Measurements from ENCODE around the gene ARRDC4. TPM values are rescaled to one million over a fixed set of nuclear protein-coding genes. Genes with fewer than 3 reads are reported as not detected.

ARRDC4 gene
- total and polyA plus RNA-seq, 9 of the 15 experiments (the other 6 are each of a cell fraction or from before 2014, with no cell fraction given) = 4.3 to 16.1 (median 14.4) TPM

DNA sequence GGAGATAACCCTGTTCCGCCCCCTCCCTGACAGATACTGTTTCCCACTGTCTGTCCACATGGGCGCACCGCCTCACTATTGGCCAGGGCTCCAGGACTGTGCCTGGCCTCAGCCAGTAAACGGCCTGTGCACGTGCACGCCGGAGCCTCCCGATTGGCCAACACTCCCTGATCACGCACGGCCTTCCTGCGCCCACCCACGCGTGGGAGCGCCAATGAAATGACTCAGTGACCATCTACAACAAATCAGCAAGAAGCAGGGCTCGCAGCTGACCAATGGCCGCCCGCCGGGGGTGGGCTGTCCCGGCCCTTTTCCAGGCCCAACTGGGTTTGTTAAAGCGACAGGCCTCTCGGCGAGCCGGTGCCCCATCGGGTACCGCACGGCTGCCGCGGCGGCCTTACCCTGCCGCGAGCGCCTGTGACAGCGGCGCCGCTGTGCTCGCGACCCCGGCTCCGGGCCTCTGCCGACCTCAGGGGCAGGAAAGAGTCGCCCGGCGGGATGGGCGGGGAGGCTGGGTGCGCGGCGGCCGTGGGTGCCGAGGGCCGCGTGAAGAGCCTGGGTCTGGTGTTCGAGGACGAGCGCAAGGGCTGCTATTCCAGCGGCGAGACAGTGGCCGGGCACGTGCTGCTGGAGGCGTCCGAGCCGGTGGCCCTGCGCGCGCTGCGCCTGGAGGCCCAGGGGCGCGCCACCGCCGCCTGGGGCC lies at the start of gene ARRDC4 (continued):
- TF ChIP-seq, protein P1, sequence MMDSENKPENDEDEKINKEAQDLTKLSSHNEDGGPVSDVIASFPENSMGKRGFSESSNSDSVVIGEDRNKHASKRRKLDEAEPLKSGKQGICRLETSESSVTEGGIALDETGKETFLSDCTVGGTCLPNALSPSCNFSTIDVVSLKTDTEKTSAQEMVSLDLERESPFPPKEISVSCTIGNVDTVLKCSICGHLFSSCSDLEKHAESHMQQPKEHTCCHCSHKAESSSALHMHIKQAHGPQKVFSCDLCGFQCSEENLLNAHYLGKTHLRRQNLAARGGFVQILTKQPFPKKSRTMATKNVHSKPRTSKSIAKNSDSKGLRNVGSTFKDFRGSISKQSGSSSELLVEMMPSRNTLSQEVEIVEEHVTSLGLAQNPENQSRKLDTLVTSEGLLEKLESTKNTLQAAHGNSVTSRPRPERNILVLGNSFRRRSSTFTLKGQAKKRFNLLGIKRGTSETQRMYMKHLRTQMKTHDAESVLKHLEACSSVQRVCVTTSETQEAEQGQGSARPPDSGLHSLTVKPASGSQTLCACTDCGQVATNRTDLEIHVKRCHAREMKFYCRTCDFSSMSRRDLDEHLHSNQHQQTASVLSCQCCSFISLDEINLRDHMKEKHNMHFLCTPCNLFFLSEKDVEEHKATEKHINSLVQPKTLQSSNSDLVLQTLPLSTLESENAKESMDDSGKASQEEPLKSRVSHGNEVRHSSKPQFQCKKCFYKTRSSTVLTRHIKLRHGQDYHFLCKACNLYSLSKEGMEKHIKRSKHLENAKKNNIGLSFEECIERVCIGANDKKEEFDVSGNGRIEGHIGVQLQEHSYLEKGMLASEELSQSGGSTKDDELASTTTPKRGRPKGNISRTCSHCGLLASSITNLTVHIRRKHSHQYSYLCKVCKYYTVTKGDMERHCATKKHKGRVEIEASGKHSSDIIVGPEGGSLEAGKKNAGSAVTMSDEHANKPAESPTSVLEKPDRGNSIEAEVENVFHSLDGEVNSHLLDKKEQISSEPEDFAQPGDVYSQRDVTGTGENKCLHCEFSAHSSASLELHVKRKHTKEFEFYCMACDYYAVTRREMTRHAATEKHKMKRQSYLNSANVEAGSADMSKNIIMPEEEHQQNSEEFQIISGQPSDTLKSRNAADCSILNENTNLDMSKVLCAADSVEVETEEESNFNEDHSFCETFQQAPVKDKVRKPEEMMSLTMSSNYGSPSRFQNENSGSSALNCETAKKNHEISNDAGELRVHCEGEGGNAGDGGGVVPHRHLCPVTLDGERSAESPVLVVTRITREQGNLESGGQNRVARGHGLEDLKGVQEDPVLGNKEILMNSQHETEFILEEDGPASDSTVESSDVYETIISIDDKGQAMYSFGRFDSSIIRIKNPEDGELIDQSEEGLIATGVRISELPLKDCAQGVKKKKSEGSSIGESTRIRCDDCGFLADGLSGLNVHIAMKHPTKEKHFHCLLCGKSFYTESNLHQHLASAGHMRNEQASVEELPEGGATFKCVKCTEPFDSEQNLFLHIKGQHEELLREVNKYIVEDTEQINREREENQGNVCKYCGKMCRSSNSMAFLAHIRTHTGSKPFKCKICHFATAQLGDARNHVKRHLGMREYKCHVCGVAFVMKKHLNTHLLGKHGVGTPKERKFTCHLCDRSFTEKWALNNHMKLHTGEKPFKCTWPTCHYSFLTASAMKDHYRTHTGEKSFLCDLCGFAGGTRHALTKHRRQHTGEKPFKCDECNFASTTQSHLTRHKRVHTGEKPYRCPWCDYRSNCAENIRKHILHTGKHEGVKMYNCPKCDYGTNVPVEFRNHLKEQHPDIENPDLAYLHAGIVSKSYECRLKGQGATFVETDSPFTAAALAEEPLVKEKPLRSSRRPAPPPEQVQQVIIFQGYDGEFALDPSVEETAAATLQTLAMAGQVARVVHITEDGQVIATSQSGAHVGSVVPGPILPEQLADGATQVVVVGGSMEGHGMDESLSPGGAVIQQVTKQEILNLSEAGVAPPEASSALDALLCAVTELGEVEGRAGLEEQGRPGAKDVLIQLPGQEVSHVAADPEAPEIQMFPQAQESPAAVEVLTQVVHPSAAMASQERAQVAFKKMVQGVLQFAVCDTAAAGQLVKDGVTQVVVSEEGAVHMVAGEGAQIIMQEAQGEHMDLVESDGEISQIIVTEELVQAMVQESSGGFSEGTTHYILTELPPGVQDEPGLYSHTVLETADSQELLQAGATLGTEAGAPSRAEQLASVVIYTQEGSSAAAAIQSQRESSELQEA (IDR thresholded peaks at IDR 0.05; ENCODE audit: low read depth) = no peak
- TF ChIP-seq MTA3 (IDR thresholded peaks at IDR 0.05; ENCODE audit: borderline replicate concordance) = peak; percentile 85; the same call in 1 of the 2 replicates
- TF ChIP-seq, protein P2, sequence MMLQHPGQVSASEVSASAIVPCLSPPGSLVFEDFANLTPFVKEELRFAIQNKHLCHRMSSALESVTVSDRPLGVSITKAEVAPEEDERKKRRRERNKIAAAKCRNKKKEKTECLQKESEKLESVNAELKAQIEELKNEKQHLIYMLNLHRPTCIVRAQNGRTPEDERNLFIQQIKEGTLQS (IDR thresholded peaks at IDR 0.05) = peak; percentile 87
- TF ChIP-seq, protein P2 (CRISPR knock-in tag; conservative IDR thresholded peaks at IDR 0.05) = peak; percentile 51; the same call in 1 of the 2 replicates
- no peak for TF ChIP-seq ELF1 (tag; IDR thresholded peaks at IDR 0.05)
- TF ChIP-seq, protein P3, sequence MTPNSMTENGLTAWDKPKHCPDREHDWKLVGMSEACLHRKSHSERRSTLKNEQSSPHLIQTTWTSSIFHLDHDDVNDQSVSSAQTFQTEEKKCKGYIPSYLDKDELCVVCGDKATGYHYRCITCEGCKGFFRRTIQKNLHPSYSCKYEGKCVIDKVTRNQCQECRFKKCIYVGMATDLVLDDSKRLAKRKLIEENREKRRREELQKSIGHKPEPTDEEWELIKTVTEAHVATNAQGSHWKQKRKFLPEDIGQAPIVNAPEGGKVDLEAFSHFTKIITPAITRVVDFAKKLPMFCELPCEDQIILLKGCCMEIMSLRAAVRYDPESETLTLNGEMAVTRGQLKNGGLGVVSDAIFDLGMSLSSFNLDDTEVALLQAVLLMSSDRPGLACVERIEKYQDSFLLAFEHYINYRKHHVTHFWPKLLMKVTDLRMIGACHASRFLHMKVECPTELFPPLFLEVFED (CRISPR knock-in tag; conservative IDR thresholded peaks at IDR 0.05) = no peak
- no peak for TF ChIP-seq MYBL2 (IDR thresholded peaks at IDR 0.05; ENCODE audit: low read depth)
- no peak for TF ChIP-seq MYBL2 (CRISPR knock-in tag; IDR thresholded peaks at IDR 0.05; ENCODE audit: borderline replicate concordance)
- TF ChIP-seq, protein P4, sequence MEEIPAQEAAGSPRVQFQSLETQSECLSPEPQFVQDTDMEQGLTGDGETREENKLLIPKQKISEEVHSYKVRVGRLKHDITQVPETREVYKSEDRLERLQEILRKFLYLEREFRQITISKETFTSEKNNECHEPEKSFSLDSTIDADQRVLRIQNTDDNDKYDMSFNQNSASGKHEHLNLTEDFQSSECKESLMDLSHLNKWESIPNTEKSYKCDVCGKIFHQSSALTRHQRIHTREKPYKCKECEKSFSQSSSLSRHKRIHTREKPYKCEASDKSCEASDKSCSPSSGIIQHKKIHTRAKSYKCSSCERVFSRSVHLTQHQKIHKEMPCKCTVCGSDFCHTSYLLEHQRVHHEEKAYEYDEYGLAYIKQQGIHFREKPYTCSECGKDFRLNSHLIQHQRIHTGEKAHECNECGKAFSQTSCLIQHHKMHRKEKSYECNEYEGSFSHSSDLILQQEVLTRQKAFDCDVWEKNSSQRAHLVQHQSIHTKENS (CRISPR knock-in tag; IDR thresholded peaks at IDR 0.05) = no peak
- no peak; the same call in 1 of the 2 replicates for TF ChIP-seq RAD51 (IDR thresholded peaks at IDR 0.05; ENCODE audit: borderline replicate concordance, low read depth)
- TF ChIP-seq NR2F6 (CRISPR knock-in tag; IDR thresholded peaks at IDR 0.05) = no peak
- no peak for TF ChIP-seq PRMT5 (CRISPR knock-in tag; IDR thresholded peaks at IDR 0.05)
- TF ChIP-seq FOXM1 (IDR thresholded peaks at IDR 0.05; ENCODE audit: low read depth) = peak; percentile 92
- no peak for TF ChIP-seq FOXM1 (CRISPR knock-in tag; IDR thresholded peaks at IDR 0.05; ENCODE audit: low read depth)
- no peak for TF ChIP-seq ARID2 (IDR thresholded peaks at IDR 0.05)
- TF ChIP-seq MCM3 (IDR thresholded peaks at IDR 0.05) = no peak
- TF ChIP-seq ZC3H4 (CRISPR knock-in tag; IDR thresholded peaks at IDR 0.05; ENCODE audit: borderline replicate concordance) = no peak
